MCF 10A (cell line): Measurements from ENCODE around the gene RANBP6. TPM values are rescaled to one million over a fixed set of nuclear protein-coding genes. Genes with fewer than 3 reads are reported as not detected.

Source experiments
- BruUV-seq: library from RNA; stranded (reverse); fragments of 400-500 nt; replicated peaks from 2 replicates; lab custom pipeline; 2021; lab: Mats Ljungman, UMichigan
- CTCF ChIA-PET: fragments of 300-600 bp; sonication (Branson Sonifier 250); formaldehyde crosslinking; extraction: SDS; loops from one replicate; lab custom pipeline; 2021; ENCODE audit warnings: antibody characterized with exemption, inconsistent platforms; lab: Yijun Ruan, JAX
- POLR2A ChIA-PET: fragments of 300-600, 350-650 bp; sonication (Branson Sonifier 250); formaldehyde crosslinking; extraction: SDS; loops from one replicate; lab custom pipeline; 2020; ENCODE audit warnings: antibody characterized with exemption, inconsistent platforms; lab: Yijun Ruan, JAX
- DNase-seq: peaks from one replicate; pipeline ENCODE4 v3.0.0-alpha.2; 2018; ENCODE audit not compliant: unreplicated experiment
- H3K27ac Mint-ChIP-seq: one replicate; pipeline ENCODE4 v1.8.0; 2022; ENCODE audit warnings: mild to moderate bottlenecking, low read depth, mixed read lengths; ENCODE audit not compliant: unreplicated experiment
- H3K27me3 Mint-ChIP-seq: one replicate; pipeline ENCODE4 v1.8.0; 2022; ENCODE audit warnings: mixed read lengths; ENCODE audit not compliant: insufficient read depth, unreplicated experiment
- H3K36me3 Mint-ChIP-seq: one replicate; pipeline ENCODE4 v1.8.0; 2022; ENCODE audit warnings: mild to moderate bottlenecking, moderate library complexity, mixed read lengths; ENCODE audit not compliant: insufficient read depth, unreplicated experiment
- H3K4me1 Mint-ChIP-seq: one replicate; pipeline ENCODE4 v1.8.0; 2022; ENCODE audit warnings: mixed read lengths; ENCODE audit not compliant: insufficient read depth, unreplicated experiment
- H3K4me3 Mint-ChIP-seq: one replicate; pipeline ENCODE4 v1.8.0; 2022; ENCODE audit warnings: mild to moderate bottlenecking, moderate library complexity, mixed read lengths; ENCODE audit not compliant: unreplicated experiment
- H3K9me3 Mint-ChIP-seq: one replicate; pipeline ENCODE4 v1.8.0; 2022; ENCODE audit warnings: mixed read lengths; ENCODE audit not compliant: unreplicated experiment
- intact Hi-C: fragments of 100-400 bp; cut with micrococcal nuclease; formaldehyde crosslinking; loops from 2 replicates; pipeline ENCODE4 v1.14.1; 2022
- total RNA-seq: library from RNA; stranded (reverse); gene quantifications from 2 replicates; pipeline ENCODE4 v1.2.3, GENCODE V29; 2022
- TF ChIP-seq, protein P1 (sequence below): fragments of 200-600 bp; IDR thresholded peaks from one replicate; pipeline ENCODE4 v1.8.0; 2022; ENCODE audit warnings: antibody characterized with exemption, mild to moderate bottlenecking; ENCODE audit not compliant: unreplicated experiment

The RANBP6 gene
- total RNA-seq, 1 experiment from 2014 or later = 13.9 TPM

DNA sequence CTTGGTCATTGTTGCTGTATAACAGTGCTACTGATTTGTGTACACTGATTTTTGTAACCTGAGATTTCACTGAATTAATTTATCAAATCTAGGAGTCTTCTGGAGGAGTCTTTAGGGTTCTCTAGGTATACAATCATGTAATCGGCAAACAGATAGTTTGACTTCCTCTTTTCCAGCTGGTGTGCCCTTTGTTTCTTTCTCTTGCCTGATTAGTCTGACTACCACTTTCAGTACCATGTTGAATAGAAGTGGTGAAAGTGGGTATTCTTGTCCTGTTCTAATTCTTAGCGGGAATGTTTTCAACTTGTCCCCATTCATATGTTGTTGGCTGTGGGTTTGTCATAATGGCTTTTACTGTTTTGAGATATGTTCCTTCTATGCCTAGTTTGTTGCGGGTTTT is 24.7 kb upstream of the RANBP6 start:
- Mint-ChIP-seq H3K4me1 (no peaks in the 10 kb centered on the region), H3K27ac (no peak overlapping the region), H3K27me3 (peaks cover 15% of the 10 kb centered on the region), H3K36me3 (no peaks in the 10 kb centered on the region), H3K9me3 (no peaks in the 10 kb centered on the region), H3K4me3 (no peak overlapping the region)
- ChIA-PET POLR2A (interaction anchor here (0.6 kb wide), 2 partner anchors 257 to 267 kb away, joined by 3 read pairs; no protein-coding TSS in a partner anchor), CTCF (interaction anchor here (1.1 kb wide), 1 partner anchor 14 kb away, joined by 3 read pairs; no protein-coding TSS in a partner anchor)
- no TSS peak for BruUV-seq
- no peak for DNase-seq
- intact Hi-C loops = no loop called here
- TF ChIP-seq, protein P1, sequence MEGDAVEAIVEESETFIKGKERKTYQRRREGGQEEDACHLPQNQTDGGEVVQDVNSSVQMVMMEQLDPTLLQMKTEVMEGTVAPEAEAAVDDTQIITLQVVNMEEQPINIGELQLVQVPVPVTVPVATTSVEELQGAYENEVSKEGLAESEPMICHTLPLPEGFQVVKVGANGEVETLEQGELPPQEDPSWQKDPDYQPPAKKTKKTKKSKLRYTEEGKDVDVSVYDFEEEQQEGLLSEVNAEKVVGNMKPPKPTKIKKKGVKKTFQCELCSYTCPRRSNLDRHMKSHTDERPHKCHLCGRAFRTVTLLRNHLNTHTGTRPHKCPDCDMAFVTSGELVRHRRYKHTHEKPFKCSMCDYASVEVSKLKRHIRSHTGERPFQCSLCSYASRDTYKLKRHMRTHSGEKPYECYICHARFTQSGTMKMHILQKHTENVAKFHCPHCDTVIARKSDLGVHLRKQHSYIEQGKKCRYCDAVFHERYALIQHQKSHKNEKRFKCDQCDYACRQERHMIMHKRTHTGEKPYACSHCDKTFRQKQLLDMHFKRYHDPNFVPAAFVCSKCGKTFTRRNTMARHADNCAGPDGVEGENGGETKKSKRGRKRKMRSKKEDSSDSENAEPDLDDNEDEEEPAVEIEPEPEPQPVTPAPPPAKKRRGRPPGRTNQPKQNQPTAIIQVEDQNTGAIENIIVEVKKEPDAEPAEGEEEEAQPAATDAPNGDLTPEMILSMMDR = no peak

DNA sequence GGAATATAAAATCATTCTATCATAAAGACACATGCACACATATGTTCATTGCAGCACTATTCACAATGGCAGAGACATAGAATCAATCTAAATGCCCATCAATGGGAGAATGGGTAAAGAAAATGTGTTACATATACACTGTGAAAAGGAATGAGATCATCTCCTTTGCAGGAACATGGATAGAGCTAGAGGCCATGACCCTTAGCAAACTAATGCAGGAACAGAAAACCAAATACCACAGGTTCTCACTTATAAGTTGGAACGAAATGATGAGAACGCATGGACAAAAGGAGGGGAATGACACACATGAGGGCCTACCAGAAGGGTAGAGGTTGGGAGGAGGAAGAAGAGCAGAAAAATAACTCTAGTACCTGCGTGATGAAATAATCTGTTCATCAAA is 21.0 kb upstream of the RANBP6 start:
- TF ChIP-seq, protein P1 = no peak
- no peaks in the 10 kb centered on the region for H3K4me1 Mint-ChIP-seq
- POLR2A ChIA-PET = no interaction called here
- no peak overlapping the region for H3K27ac Mint-ChIP-seq
- no peak for DNase-seq
- H3K9me3 Mint-ChIP-seq = no peaks in the 10 kb centered on the region
- intact Hi-C loops = no loop called here
- BruUV-seq = no TSS peak
- no peak overlapping the region for H3K4me3 Mint-ChIP-seq
- H3K36me3 Mint-ChIP-seq = no peaks in the 10 kb centered on the region
- peaks cover 6% of the 10 kb centered on the region for H3K27me3 Mint-ChIP-seq
- CTCF ChIA-PET = interaction anchor here (1.2 to 3.4 kb wide), 2 partner anchors 18 to 150 kb away, joined by 4 to 22 read pairs; no protein-coding TSS in a partner anchor

DNA sequence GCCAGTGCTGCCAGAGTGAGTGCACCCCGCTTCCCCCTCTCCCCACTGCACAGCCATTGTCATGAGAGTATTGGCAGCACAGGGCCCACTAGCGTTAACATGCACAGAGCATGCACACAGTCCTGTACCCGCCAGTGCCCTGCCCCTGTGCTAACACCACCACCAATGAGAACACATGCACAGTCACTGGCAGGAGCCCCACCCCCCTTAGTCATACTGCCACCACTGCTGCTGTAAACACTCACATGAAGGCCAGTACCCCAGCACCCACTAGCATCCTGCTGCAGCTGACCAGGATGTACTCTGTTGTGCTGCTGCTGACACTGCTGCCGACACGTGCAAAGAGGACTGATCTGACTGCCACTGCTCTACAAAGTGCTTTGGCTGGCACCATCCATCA is 19.5 kb upstream of the RANBP6 start:
- ChIA-PET CTCF (interaction anchor here (1.2 to 3.4 kb wide), 2 partner anchors 19 to 149 kb away, joined by 4 to 22 read pairs; no protein-coding TSS in a partner anchor), POLR2A (interaction anchor here (1.1 kb wide), 1 partner anchor 19 kb away, joined by 3 read pairs; no protein-coding TSS in a partner anchor)
- H3K9me3 Mint-ChIP-seq = no peaks in the 10 kb centered on the region
- TF ChIP-seq, protein P1 = no peak
- no TSS peak for BruUV-seq
- peak; percentile 22 for DNase-seq
- H3K27ac Mint-ChIP-seq = no peak overlapping the region
- H3K4me3 Mint-ChIP-seq = no peak overlapping the region
- intact Hi-C loops = no loop called here
- no peaks in the 10 kb centered on the region for H3K36me3 Mint-ChIP-seq
- no peaks in the 10 kb centered on the region for H3K27me3 Mint-ChIP-seq
- no peaks in the 10 kb centered on the region for H3K4me1 Mint-ChIP-seq

DNA sequence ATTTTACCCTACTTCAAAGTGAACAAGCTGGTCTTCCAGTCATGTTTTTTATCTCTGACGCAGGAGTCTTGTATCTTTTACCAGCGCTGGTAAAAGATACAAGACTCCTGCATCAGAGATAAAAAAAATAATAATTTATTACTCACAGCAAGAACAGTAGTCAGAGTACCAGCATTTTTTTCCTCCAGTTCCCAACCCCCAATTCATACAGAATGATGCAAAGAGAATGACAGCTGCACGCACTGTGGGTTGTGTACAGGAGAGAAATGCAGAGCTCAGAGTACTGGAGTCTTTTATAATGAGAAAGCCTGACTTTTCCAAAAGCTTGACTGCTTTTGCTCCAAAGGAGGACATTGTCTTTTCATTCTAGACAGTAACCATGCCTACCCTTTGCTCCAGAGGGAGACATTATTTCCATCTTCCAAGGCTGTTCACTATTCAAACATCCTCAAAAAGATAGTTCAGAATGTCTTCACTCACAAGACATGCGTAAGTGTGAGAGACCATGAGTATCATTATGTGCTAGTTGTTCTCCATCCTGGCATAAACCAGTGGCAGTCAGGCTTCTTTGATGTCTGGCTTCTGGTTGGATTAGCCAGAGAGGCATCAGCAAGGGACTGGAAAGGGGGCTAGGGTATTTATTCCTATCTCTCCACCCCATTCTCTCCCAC is 14.3 kb upstream of the RANBP6 start:
- intact Hi-C loops = no loop called here
- H3K4me3 Mint-ChIP-seq = no peak overlapping the region
- no peaks in the 10 kb centered on the region for H3K4me1 Mint-ChIP-seq
- no peaks in the 10 kb centered on the region for H3K27me3 Mint-ChIP-seq
- POLR2A ChIA-PET = interaction anchor here (7.2 kb wide), 1 partner anchor 15 kb away, joined by 38 read pairs; the partner anchor contains the start of gene RANBP6
- BruUV-seq = no TSS peak
- TF ChIP-seq, protein P1 = no peak
- H3K27ac Mint-ChIP-seq = no peak overlapping the region
- no peak for DNase-seq
- no peaks in the 10 kb centered on the region for H3K9me3 Mint-ChIP-seq
- CTCF ChIA-PET = interaction anchor here (0.8 kb wide), 1 partner anchor 144 kb away, joined by 3 read pairs; no protein-coding TSS in a partner anchor
- H3K36me3 Mint-ChIP-seq = no peaks in the 10 kb centered on the region
